Measurements from ENCODE around the gene F2R. TPM values are rescaled to one million over a fixed set of nuclear protein-coding genes. Genes with fewer than 3 reads are reported as not detected.

Gene F2R
- total and polyA plus RNA-seq, 2 of the 4 experiments (the other 2 are of a cell fraction): 85.7 to 147 TPM

- no peak overlapping the region for H3K27ac ChIP-seq (ENCODE audit: insufficient read depth, low read length)
- H3K79me1 ChIP-seq (ENCODE audit: low read depth in 1 of 2, low read length in 2 of 2): peaks cover 38 to 69% of the 10 kb centered on the region in 2 experiments
- no peak overlapping the region for H4K91ac ChIP-seq (ENCODE audit: insufficient read depth, low read depth, low read length)
- dilution Hi-C loops (cut with HindIII; ENCODE audit: low sequenced_read_pairs, unreplicated experiment) (no loop called here), in situ Hi-C loops (cut with MboI; ENCODE audit: low sequenced_read_pairs) (no loop called here), intact Hi-C loops (cut with micrococcal nuclease) (no loop called here)
- no peak overlapping the region for H4K8ac ChIP-seq (ENCODE audit: low read depth in 2 of 2, low read length in 2 of 2)
- no peak for ATAC-seq (ENCODE audit: low read depth)
- ChIA-PET CTCF (interaction anchor here (0.6 to 1.1 kb wide), 2 partner anchors 28 to 46 kb away, joined by 3 to 4 read pairs; no protein-coding TSS in a partner anchor), POLR2A (ENCODE audit: unreplicated experiment) (no interaction called here)
- no peak overlapping the region for H2AK5ac ChIP-seq (ENCODE audit: low read depth, low read length)
- peaks cover 33% of the 10 kb centered on the region for H3K36me3 ChIP-seq (ENCODE audit: control insufficient read depth, insufficient read depth, low read length)
- H2BK120ac ChIP-seq (ENCODE audit: low read depth, low read length): no peak overlapping the region
- H3K4ac ChIP-seq (ENCODE audit: low read depth, low read length): no peak overlapping the region
- H2AFZ ChIP-seq (replicated peaks; ENCODE audit: low read length, poor library complexity): no peak overlapping the region
- DNase-seq: no peak
- no peak overlapping the region for H3K23ac ChIP-seq (ENCODE audit: low read depth, low read length)
- peaks cover 16% of the 10 kb centered on the region for H3K9me1 ChIP-seq (ENCODE audit: insufficient read depth, low read length)
- H3K56ac ChIP-seq (ENCODE audit: extremely low read depth, insufficient read depth, low read length): no peak overlapping the region
- no peaks in the 10 kb centered on the region for H3K27me3 ChIP-seq (ENCODE audit: control insufficient read depth, insufficient read depth, low read length)
- peaks cover 8% of the 10 kb centered on the region for H3K9me3 ChIP-seq (ENCODE audit: control insufficient read depth, insufficient read depth, low read length)
- H2BK15ac ChIP-seq (ENCODE audit: low read depth, low read length): no peak overlapping the region
- H2BK5ac ChIP-seq (ENCODE audit: low read depth, low read length, poor library complexity, severe bottlenecking): no peak overlapping the region
- WGBS, 2 experiments (ENCODE audit: extremely low coverage in 2 of 2, insufficient read length in 1 of 2): no CpG with 5 or more reads among the region's 4 CpGs
- no peak overlapping the region for H2AK9ac ChIP-seq (replicated peaks; ENCODE audit: low read depth, low read length, poor library complexity)
- no TSS peak for BruUV-seq (replicated peaks)
- no peak overlapping the region for H3K4me3 ChIP-seq (ENCODE audit: insufficient read depth, low read depth, low read length)
- no peak overlapping the region for H3K18ac ChIP-seq (ENCODE audit: low read depth, low read length)
- no peak overlapping the region for H3K9ac ChIP-seq (ENCODE audit: low read depth, low read length)
- no peak overlapping the region for H4K5ac ChIP-seq (ENCODE audit: low read depth, low read length)
- no peak overlapping the region for H2BK20ac ChIP-seq (ENCODE audit: low read depth, low read length)
- no peak overlapping the region for H3K14ac ChIP-seq (replicated peaks; ENCODE audit: low read depth, low read length)
- no peak overlapping the region for H3K4me2 ChIP-seq (ENCODE audit: low read depth, low read length)
- TF ChIP-seq MAFK (IDR thresholded peaks at IDR 0.05; ENCODE audit: low read depth, low read length): no peak
- TF ChIP-seq CHD1 (IDR thresholded peaks at IDR 0.05; ENCODE audit: low read depth, low read length): no peak
- TF ChIP-seq CEBPB (IDR thresholded peaks at IDR 0.05; ENCODE audit: low read depth, low read length): no peak
- TF ChIP-seq, protein P1, sequence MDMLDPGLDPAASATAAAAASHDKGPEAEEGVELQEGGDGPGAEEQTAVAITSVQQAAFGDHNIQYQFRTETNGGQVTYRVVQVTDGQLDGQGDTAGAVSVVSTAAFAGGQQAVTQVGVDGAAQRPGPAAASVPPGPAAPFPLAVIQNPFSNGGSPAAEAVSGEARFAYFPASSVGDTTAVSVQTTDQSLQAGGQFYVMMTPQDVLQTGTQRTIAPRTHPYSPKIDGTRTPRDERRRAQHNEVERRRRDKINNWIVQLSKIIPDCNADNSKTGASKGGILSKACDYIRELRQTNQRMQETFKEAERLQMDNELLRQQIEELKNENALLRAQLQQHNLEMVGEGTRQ (IDR thresholded peaks at IDR 0.05; ENCODE audit: low read depth, low read length): no peak
- no peak for TF ChIP-seq MAZ (IDR thresholded peaks at IDR 0.05; ENCODE audit: borderline replicate concordance, low read depth, low read length)
- TF ChIP-seq SMC3 (IDR thresholded peaks at IDR 0.05; ENCODE audit: low read depth, low read length): no peak
- no peak for TF ChIP-seq NFE2L2 (IDR thresholded peaks at IDR 0.05; ENCODE audit: low read depth, low read length)
- TF ChIP-seq RCOR1 (IDR thresholded peaks at IDR 0.05; ENCODE audit: insufficient replicate concordance, low read length): no peak
- no peak for TF ChIP-seq RFX5 (IDR thresholded peaks at IDR 0.05; ENCODE audit: low read depth, low read length)
- no peak for TF ChIP-seq RAD21 (IDR thresholded peaks at IDR 0.05; ENCODE audit: low read length)
- peaks cover 59% of the 10 kb centered on the region; the same call in 1 of the 2 replicates for H4K20me1 ChIP-seq (ENCODE audit: insufficient read depth, low read length)
- peaks cover 4% of the 10 kb centered on the region; the same call in 1 of the 2 replicates for H3K4me1 ChIP-seq (ENCODE audit: control insufficient read depth, insufficient read depth, low read length)
Measured at GRCh38 chr5:76728965-76729364, 13.0 kb downstream of the F2R start.

Data from IMR-90 (cell line).